OCI-LY3 (cell line): Measurements from ENCODE around the gene ZNF564.

Source experiments
- CTCF ChIP-seq: fragments of 200-600, 300-600 bp; sonication (generic); IDR thresholded peaks from 2 replicates; pipeline ENCODE4 v1.5.1; 2014; ENCODE audit warnings: antibody characterized with exemption, low read length, low read depth
- EZH2phosphoT487 ChIP-seq: fragments of 200-600 bp; shearing (Covaris generic); IDR thresholded peaks from 2 replicates; pipeline ENCODE4 v1.6.1; 2018; ENCODE audit warnings: antibody characterized with exemption, mixed run types, low read depth

GRCh38 chr19:12495002-12495802 is 56.1 kb downstream of the ZNF564 start:
- TF ChIP-seq CTCF: peak; percentile 73
- no peak for TF ChIP-seq EZH2phosphoT487
